Stimulated activated CD4-positive, alpha-beta T cell treated with anti-CD3 and anti-CD28 coated beads, Interleukin-1b, Interleukin-23, amount 100 ng/mL, for 4 hours (primary cell): Measurements from ENCODE around the gene PPFIA3.
"Not testable (repeated sequence)": the region's sequence is repeated elsewhere in the genome, so short reads cannot be mapped to it uniquely, and the experiment has no call there.

Experiments used
- DNase-seq, 2 donors: peaks; one replicate each; pipeline ENCODE4 v3.0.0-alpha.2; 2020; ENCODE audit warnings: low read depth in 2 of 2

PPFIA3 gene

DNA sequence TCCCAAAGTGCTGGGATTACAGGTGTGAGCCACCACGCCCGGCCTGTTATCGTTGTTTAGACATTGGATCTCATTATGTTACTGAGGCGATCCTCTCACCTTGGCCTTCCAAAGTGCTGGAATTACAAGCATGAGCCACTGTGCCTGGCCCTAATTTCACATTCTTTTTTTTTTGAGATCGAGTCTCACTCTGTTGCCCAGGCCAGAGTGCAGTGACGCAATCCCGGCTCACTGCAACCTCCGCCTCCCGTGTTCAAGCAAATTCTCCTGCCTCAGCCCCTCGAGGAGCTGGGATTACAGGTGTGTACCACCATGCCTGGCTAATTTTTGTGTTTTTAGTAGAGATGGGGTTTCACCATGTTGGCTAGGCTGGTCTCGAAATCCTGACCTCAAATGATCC is 3.9 kb downstream of the PPFIA3 start:
- not testable (repeated sequence) for DNase-seq

DNA sequence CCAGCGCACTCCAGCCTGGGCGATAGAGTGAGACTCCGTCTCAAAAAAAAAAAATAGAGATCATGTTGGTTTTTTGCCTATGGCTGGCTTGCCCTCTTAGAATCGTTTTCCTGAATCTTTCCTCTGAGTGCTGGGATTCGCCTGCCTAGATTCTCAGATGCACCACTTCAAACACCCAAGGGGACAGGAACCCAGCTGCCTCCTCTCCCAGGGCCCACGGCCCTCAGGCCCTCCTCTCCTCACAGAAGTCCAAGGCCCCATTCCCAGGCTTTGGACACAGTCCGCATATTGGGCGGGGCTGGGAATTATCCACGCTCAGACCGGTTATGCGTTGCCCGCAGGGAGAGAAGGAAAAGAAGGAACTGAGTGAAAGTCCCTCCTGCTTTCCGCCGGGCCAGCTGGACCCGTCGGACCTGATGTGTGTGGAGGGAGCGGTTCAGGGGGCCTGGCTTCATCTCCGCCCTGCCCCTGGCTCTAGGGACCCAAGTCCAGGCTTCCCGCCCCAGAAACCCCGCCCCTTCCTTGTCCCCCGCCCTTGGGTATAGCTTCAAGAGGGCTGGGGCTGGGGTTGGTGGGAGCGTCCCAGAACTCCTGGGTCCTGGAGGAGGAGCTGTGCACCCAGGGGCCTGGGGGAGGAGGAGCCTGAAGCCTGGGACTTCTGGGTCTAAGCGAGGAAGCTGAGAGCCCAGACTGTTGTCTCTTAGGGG is 5.8 kb downstream of the PPFIA3 start:
- DNase-seq, result no peak

DNA sequence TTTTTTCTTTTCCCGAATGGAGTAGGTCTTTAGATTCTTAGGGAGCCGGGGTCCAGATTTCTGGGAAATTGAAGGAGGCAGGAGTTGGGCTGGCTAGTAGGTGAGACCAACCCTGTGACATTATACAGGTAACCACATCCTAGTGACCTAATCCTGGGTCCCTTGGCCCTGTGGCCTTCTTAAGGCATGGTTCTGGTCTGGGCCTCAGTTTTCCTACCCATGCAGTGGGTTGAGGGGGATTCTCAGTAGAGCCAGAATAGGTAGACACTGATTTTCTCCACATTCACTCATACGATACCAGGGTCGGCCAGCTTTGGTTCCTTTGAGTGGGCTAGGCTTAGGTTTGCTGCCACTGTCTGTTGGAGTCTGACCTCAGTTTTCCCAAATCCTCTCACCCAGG is 7.2 kb downstream of the PPFIA3 start:
- no peak for DNase-seq

DNA sequence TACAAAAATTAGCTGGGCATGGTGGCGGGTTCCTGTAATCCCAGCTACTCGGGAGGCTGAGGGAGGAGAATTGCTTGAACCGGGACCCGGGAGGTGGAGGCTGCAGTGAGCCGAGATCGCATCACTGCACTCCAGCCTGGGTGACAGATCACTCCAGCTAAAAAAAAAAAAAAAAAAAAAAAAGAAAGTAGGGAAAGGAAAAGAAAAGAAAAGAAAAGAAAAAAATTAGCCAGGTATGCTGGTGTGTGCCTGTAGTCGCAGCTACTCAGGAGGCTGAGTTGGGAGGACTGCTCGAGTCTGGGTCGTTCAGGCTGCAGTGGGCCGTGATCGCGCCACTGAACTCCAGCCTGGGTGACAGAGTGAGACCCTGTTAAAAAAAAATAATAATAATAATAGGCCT is 7.9 kb downstream of the PPFIA3 start:
- DNase-seq, result not testable (repeated sequence)

DNA sequence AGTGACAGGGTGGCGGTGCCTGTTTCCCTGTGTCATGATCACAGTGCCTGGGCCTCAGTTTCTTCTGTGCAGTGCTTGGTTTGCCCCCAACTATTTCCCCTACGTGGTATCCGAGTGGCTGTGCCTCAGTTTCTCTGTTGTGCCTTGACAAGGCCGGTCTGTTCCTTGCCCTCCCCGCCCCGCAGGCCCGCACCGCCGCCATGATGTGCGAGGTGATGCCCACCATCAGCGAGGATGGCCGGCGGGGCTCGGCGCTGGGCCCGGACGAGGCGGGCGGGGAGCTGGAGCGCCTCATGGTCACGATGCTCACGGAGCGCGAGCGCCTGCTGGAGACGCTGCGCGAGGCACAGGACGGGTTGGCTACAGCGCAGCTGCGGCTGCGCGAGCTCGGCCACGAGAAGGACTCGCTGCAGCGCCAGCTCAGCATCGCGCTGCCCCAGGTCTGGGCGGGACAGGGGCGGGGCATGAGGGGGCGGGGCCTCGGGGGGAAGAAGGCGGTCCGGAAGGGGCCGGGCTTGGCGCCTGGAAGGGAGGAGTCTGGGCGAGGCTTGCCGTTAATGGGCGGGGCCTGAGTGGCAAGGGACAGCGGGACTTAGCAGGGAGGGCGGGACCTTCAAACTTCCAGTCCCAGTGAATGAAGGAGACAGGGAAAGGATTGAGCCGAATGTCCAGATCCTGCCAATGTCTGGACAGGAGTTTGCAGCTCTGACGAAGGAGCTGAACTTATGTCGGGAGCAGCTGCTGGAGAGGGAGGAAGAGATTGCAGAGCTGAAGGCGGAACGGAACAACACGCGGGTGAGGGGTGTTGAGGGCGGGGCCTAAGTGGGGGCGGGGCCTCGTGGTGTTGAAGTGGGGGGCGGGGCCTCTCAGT is 8.6 kb downstream of the PPFIA3 start:
- DNase-seq, result peak; percentile 91 to 93

DNA sequence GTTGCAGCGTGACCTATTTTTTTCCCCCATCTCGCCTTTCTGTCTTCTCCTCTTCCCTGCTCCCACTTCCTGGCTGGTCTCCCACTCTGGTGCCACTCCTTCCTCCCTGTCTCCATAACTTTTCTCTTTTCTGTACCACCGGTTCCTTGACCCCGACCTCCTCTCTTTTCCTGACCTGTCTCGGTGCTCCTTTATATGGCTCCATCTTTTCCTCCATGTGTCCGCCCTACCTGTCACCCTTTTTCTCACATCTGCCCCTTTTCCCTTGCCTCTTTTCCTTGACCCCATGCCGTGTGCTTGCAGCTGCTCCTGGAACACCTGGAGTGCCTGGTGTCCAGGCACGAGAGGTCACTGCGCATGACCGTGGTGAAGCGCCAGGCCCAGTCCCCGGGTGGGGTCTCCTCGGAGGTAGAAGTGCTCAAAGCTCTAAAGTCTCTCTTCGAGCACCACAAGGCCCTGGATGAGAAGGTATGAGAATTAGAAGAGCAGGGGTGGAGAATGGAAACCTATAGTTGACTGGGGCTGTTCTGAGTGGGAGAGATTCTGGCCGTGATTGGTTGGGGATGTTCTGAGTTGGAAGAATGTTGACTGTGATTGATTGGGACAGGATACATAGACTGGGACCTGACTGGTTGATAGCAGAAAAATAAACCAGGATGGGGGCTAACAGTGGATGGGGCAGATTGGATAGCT is 9.3 kb downstream of the PPFIA3 start:
- DNase-seq, result no peak

DNA sequence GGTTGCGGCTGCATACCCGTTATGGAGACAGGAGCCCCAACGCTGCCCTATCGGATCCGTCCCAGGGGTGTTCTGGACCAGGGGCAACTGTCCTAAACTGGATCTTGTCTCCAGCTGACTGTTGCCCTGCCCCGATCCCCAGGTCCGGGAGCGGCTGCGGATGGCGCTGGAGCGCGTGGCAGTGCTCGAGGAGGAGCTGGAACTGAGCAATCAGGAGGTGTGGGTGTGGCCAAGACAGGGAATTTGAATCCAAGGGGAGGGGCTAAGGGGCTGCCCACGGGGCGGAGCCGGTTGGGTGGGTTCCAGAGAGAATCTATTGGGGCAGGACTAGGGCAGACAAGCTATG is 9.9 kb downstream of the PPFIA3 start:
- DNase-seq, result no peak

DNA sequence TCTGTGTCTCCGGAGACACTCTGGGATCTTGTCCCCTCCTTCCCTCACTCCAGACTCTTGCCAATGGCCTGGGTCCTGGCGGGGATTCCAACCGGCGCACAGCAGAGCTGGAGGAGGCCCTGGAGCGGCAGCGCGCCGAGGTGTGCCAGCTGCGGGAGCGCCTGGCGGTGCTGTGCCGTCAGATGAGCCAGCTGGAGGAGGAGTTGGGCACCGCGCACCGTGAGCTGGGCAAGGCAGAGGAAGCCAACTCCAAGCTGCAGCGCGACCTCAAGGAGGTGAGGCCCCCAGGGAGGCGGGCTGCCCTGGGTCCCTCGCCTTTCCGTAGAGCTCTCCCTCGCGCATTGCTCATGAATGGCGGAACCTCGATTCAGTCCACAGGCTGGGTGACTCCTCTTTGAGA is 11.0 kb downstream of the PPFIA3 start:
- no peak for DNase-seq

DNA sequence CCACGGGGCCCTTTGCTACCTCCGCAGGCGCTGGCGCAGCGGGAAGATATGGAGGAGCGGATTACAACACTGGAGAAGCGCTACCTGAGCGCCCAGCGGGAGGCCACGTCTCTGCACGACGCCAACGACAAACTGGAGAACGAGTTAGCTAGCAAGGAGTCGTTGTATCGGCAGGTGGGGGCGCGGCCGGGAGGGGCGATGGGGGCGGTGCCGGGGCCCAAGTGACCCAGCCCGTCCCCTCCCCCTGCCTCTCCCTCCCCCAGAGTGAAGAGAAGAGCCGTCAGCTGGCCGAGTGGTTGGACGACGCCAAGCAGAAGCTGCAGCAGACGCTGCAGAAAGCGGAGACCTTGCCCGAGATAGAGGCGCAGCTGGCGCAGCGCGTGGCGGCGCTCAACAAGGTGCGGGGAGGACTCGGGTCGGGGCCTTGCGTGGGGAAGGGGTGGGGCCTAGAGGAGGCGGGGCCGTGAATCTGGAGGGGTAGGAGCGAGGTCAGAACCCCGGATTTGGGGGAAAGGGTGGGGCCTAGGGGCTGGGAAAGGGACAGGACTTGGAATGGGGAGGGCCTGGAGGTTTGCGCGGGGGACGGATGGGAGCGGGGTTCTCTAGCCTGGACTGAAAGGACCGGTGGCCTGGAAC is 13.7 kb downstream of the PPFIA3 start:
- DNase-seq, result no peak

DNA sequence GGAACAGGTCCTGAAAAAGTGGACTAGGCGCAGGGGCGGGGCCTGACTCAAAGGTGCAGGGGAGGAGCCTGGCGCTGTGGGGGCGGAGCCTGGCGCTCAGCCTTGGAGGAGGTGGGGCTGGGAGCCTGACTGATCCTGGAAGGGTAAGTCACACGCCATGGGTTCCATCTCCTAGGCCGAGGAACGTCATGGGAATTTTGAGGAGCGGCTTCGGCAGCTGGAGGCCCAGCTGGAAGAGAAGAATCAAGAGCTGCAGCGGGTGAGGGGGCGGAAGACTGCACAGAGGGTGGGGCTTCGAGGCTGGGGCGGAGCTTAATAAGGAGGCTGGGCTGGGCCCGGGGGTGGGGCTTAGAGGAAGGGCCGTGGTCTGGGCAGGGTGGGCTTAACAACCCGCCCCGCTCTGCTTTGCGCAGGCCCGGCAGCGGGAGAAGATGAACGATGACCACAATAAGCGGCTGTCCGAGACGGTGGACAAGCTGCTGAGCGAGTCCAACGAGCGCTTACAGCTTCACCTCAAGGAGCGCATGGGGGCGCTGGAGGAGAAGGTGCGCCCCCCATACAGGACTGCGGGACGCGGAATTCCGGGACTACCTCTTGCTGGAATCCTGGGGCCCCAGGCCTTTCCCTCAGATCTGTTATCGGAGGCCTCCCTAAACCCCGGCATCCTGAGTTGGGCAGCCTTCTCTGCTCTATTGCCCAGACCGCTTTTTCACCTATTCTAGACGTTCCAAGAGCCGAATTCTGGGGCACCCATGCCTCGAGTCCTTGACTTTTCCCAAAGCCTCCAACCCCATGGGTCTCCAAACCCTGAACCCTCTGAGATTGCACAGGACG is 14.5 kb downstream of the PPFIA3 start:
- DNase-seq, result peak; percentile 47 to 55

DNA sequence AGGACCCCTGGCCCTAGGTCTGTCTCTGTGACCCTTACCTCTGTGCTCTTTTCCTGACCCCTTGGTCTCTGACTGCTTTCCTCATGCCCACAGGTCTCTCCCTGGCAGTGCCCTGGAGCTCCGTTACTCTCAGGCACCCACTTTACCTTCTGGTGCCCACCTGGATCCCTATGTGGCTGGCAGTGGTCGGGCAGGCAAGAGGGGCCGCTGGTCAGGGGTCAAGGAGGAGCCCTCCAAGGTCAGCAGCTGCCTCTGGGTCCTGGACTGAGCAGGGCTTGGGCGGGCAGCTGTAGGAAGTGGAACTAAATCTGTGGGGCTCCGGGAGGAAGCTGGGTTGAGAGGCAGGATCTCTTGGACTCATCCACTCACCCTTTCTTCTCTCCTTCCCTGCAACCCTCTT is 16.3 kb downstream of the PPFIA3 start:
- DNase-seq, result no peak

DNA sequence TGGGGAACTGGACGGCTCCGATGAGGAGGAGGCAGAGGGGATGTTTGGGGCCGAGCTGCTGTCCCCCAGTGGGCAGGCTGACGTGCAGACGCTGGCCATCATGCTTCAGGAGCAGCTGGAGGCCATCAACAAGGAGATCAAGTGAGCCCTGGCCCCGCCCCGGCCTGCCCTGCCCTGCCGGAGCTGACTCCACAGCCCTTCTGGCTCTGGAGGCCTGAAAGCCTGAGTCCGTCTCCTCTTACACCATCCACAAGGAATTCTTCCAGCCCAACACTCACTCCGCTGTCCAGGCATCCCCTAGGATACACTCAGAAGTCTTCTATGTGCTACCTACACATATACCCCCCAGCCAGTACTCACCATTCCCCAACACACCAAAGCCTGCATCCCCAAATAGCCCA is 17.4 kb downstream of the PPFIA3 start:
- no peak for DNase-seq

DNA sequence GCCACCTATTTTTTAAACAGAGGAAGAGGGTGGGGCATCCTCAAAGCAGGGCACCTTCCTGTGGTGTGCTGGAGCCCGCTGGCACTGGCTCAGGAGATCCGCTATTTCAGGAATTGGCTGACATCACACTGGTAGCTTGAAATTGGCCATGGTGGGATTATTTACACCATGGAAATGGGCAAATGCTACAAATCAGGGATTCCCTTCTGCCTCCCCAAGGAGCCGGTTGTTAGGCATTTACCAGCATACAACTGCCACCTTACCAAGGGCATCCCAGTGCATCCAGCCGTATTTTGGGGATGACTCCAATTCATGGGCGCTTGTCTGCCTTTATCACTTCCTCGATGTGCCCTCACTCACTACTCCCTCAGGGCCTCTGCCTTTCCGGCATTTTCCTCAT is 21.6 kb downstream of the PPFIA3 start:
- DNase-seq, result no peak

DNA sequence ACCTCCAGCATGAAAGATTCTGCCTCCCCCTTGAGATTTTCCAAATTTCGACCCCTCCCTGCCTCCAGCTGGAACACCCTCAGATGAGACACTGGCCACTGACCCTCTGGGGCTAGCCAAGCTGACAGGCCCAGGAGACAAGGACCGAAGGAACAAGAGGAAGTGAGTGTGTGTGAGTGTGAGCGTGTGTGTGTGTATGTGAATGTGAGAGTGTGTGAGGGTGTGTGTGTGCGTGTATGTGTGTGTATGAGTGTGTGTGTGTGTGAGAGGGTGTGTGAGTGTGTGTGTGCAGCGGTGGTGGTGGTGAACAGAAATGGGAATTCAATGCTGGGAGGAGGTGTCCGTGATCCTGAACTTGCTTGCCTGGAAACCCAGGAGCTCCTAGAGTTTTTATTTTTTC is 22.0 kb downstream of the PPFIA3 start:
- DNase-seq, result no peak

DNA sequence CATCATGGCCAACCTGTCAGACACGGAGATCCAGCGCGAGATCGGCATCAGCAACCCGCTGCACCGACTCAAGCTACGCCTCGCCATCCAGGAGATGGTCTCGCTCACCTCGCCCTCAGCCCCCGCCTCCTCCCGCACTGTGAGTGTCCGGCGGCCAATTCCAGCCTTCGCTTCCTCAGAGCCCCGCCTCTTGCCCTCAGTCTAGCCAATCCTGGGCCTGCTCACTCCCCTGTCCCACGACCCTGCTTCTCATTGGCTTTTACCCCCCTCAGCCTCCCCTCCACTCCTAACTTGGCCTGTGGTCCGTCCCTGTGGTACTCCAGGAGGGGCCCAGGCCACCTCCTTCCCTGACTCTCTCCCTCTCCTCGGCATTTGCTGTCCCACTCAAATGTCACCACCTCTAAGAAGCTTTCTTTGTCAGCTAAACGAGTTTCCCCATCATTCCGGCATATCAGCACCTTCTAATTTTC is 23.6 kb downstream of the PPFIA3 start:
- DNase-seq, result peak in 1 of 2 donors; percentile 55

DNA sequence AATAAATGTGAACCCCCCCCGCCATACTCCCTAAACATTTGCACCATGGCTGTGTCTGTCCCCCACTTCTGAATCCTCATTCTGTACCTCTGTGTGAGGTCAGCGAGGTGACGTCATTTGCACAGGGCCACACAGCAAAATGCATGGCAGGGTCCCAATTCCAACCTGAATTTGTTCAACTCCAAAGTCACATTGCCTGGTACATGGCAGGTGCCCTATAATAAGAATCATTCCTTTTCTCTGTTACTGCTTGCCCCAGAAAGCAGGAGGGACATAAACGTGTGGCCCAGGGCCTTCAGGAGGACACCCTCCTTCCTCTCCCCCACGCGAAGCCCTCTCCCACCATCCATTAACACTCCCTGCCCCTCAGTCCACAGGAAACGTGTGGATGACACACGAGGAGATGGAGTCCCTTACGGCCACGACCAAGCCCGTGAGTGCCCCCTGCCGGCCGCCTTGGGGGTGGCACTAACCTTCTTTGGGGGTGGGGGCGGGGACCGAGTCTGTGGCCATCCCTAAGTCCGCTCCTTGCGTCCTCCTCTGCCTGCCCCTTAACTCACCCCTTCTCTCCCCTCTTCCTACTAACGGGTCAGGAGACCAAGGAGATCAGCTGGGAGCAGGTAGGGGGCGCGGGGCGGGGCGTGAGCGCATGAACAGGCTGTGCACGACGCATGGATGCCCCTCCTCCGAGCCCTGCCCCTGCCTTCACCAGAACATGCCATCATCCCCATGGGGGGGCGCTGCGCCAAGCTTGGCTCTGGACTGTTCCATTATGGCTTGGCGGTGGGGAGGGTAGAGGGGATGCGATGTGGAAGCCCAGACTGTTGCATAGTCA is 26.4 kb downstream of the PPFIA3 start:
- DNase-seq, result peak; percentile 72 to 78

DNA sequence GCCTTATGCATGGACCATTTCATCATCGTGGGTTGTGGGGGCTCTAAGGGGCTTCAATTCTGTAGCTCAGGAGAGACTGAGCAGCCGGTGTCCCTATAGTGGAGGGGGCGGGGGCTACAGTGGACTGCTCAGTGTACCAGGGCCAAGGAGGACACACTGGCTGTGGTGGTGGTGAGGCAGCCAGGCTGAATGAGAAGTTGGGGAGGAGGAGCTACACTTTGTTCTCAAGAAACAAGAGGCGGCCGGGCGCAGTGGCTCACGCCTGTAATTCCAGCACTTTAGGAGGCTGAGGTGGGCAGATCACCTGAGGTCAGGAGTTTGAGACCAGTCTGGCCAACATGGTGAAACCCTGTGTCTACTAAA is 27.0 kb downstream of the PPFIA3 start:
- not testable (repeated sequence) for DNase-seq

DNA sequence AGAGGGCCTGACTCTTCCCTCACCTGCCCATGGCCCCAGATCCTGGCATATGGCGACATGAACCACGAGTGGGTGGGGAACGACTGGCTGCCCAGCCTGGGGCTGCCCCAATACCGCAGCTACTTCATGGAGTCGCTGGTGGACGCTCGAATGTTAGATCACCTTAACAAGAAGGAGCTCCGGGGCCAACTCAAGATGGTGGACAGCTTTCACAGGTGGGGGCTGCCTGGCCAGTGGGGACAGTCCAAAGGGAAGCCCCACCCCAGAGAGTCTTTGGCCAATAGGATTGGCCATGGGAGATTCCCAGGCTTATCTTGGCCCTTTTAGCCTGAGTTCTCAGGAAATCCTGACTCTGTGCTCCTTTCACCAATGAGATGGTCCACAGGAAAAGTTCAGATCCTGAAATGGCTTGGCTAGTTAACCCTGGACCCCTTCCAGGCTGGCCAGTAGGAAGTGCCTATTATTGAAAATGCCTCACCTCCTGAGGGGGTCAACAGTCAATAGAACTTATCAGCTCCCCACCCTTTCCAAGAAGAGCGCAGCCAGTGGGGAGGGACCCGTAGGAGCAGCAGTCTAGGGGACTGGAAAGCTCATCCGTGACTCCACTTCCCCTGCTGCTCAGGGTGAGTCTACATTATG is 28.8 kb downstream of the PPFIA3 start:
- DNase-seq, result no peak

DNA sequence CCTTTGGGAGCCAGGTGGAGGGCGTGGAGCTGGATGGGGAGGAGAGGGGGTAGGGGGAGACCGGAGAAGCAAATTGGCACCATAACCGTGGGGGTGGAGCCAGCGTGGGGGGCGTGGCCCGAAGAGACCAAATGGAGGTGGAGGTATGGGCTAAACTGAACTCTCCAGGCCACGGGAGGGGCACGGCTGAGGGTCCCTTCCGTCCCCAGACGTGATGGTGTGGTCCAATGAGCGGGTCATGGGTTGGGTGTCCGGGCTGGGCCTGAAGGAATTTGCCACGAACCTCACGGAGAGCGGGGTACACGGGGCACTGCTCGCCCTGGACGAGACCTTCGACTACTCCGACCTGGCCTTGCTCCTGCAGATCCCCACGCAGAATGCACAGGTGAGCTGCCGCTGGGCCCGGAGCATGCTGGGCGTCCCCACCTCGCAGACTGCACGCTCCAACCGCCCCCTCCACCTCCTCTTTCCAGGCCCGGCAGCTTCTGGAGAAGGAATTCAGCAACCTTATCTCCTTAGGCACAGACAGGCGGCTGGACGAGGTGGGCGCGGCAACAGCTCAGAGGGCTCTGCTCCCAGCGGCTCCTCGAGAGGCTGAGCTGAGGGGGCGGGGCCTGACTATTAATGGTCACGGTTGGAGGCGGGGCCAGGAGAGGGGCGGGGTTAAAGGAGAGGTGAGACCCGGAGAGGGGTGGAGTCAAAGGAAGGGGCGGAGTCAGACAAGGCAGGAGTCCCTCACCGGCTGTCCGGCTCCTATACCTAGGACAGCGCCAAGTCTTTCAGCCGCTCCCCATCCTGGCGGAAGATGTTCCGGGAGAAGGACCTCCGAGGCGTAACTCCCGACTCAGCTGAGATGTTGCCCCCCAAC is 29.7 kb downstream of the PPFIA3 start:
- DNase-seq, result peak; percentile 69 to 77
